C4-2B (cell line): ENCODE measurements around the gene DOK4.

ENCODE experiments used
- H3K27ac ChIP-seq: fragments of 450-650 bp; 2 replicates; pipeline ENCODE4 v1.5.1; 2017
- CTCF ChIP-seq: fragments of 450-650 bp; conservative IDR thresholded peaks from 2 replicates; pipeline ENCODE4 v1.5.1; 2017; ENCODE audit warnings: mild to moderate bottlenecking
- ZFX ChIP-seq: fragments of 450-650 bp; IDR thresholded peaks from 2 replicates; pipeline ENCODE4 v1.6.1; 2017

DOK4 gene

DNA sequence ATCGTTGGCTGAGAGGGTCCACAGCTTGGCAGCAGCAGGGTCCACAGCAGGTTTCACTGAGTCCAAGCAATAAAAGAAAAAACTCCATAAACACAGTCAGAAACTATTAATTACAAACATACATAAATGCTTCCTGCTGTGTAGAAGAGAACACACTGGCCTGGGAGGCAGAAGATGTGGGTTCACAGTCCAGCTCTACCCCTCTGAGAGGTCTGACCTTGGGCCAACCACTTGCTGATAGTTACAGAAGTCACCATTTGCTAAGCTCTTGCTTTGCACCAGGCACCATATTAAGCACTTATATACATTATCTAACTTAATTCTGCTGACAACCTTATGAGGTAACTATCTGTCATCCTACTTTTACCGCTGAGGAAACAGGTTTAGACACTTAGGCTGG, 53.8 kb downstream of the DOK4 start:
- H3K27ac ChIP-seq, result no peak overlapping the region
- no peak for TF ChIP-seq CTCF
- TF ChIP-seq ZFX, result no peak

GRCh38 chr16:57430955-57431354, 55.3 kb downstream of the DOK4 start:
- TF ChIP-seq CTCF, result no peak
- TF ChIP-seq ZFX, result no peak
- H3K27ac ChIP-seq, result no peak overlapping the region

GRCh38 chr16:57427824-57428223, 58.5 kb downstream of the DOK4 start:
- TF ChIP-seq ZFX (no peak), CTCF (no peak)
- no peak overlapping the region for H3K27ac ChIP-seq

- TF ChIP-seq CTCF, result no peak
- no peak for TF ChIP-seq ZFX
- no peak overlapping the region for H3K27ac ChIP-seq
These were observed 59.0 kb downstream of the DOK4 start for GRCh38 chr16:57427307-57427706.

DNA sequence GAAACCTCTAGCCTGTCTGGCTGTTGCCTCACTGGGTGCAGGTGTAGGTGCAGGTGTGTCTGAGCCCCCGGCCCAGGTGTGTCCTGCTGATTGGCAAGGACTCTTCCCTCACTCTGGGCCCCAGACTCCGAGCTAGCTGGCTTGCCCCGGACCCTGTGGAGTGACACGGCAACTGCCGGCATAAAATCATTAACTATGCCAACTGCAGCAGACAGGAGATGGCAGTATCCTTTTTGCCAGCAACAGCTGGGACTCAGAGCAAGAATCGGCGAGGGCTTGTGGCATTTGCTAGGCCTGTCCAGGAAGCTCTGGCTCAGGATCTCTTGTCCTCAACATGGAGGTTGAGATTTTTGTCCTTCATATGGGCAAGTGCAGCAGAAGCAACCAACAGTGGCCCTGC, 59.9 kb downstream of the DOK4 start:
- TF ChIP-seq CTCF, result no peak
- no peak for TF ChIP-seq ZFX
- H3K27ac ChIP-seq, result no peak overlapping the region

DNA sequence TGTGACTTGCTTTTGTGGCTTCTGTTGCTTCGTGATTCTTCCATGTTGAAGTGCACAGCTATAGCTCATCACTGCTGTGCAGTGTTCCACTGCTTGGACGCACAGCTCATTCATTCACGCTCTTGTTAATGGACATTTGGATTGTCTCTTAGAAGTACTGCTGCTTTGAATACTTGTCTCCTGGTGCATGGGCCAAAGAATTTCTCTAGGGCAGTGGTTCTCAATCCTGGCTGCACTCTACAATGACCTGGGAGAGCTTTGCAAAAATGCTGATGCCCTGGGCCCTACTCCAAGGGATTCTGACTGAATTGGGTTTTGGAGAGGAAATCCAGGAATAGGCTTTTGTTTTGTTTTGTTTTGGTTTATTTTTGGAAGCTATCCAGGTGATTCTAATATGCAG, 61.7 kb downstream of the DOK4 start:
- H3K27ac ChIP-seq, result no peak overlapping the region
- no peak for TF ChIP-seq ZFX
- TF ChIP-seq CTCF, result no peak

DNA sequence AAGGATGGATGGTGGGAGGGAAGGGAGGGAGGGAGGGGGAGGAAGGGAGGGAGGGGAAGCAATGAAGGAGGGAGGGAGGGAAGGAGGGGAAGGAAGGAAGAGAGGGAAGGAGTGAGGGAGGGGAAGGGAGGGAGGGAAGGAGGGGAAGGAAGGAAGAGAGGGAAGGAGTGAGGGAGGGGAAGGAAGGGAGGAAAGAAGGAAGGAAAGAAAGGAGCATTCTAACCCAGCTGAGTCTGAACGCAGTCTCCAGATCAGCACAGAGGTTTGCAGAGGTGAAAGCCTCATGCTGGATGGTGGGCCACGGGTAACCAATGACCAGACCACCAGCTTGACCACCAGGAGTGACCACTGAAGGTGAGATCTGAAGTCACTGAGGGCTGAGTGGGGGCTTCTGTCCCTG, 63.1 kb downstream of the DOK4 start:
- no peak overlapping the region for H3K27ac ChIP-seq
- TF ChIP-seq CTCF (no peak), ZFX (no peak)
